ENCODE data around the gene SMAD6.

The SMAD6 gene

DNA sequence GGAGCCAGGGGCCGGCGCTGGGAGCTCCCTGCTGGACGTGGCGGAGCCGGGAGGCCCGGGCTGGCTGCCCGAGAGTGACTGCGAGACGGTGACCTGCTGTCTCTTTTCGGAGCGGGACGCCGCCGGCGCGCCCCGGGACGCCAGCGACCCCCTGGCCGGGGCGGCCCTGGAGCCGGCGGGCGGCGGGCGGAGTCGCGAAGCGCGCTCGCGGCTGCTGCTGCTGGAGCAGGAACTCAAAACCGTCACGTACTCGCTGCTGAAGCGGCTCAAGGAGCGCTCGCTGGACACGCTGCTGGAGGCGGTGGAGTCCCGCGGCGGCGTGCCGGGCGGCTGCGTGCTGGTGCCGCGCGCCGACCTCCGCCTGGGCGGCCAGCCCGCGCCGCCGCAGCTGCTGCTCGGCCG lies 1.5 kb downstream of the SMAD6 start:
- DNase-seq (ENCODE audit: low read depth in 2 of 2), result no peak

- no peak for DNase-seq (ENCODE audit: low read depth in 2 of 2)
Measured at GRCh38 chr15:66704019-66704802, 2.2 kb downstream of the SMAD6 start.

DNA sequence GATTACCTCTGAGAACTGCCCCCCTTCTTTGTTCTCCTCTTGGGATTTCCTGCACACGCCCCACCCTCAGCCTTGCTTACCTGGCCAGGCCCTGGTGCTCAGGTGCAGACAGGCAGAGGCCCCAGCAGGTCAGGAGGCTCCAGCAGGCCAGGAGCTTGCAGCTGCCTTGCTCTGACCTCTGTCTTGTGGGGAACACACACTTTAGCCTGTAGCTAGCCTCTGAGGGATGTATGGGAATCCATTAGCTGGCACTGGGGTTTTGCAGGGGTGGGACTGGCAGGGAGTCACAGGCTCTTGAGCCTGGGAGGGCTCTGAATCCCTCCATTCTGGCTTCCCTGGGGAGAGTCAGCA lies 2.7 kb downstream of the SMAD6 start:
- DNase-seq (ENCODE audit: low read depth in 2 of 2), result no peak

DNA sequence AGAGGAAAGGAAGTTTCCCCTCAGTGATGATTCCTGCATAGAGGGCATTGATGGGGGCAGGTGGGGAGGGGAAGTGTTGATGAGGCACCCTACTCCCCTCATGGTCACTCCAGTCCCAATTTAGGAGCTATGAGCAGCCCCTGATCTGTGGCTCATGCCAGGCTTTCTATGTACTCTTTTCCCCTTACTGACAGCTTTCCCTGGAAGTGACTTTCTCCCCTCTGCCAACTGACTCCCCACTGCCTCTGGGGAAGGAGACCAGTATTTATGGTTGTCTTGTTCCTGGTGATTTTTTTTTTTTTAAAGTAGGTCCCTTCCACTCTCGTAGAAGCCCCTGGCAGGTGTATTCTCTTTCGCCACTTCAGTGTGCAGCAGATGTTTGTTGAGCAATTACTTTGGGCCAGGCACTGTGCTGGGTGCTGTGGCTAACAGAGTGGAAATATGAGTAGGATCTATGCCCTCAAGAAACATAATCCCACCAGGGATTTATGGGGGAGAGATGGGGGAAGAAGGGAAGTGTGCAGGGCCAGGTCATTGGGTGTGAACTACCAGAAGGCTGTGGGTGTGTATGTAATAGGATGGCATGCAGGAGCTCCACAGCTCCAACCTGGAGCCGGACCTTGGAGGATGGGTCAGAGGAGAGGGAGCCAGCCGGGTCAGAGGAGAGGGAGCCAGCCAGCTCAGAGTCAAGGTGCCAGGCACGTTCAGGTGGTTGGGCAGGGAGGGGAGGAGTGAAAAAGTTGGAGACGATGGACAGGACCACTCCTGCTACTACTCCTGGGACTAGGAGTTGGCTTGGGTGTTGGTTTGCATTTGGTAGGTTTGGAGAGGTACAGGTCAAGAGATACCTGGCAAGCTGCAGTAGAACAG lies 3.5 kb downstream of the SMAD6 start:
- no peak for DNase-seq (ENCODE audit: low read depth in 2 of 2)

GRCh38 chr15:66706225-66706732 lies 4.2 kb downstream of the SMAD6 start:
- DNase-seq (ENCODE audit: low read depth in 2 of 2), result no peak

GRCh38 chr15:66706840-66707239 lies 4.8 kb downstream of the SMAD6 start:
- no peak for DNase-seq (ENCODE audit: low read depth in 2 of 2)

- DNase-seq (ENCODE audit: low read depth in 2 of 2), result no peak
Measured at GRCh38 chr15:66707310-66708082, 5.5 kb downstream of the SMAD6 start.

GRCh38 chr15:66708389-66708788 lies 6.4 kb downstream of the SMAD6 start:
- no peak for DNase-seq (ENCODE audit: low read depth in 2 of 2)

GRCh38 chr15:66709884-66710283 lies 7.8 kb downstream of the SMAD6 start:
- no peak for DNase-seq (ENCODE audit: low read depth in 2 of 2)

DNA sequence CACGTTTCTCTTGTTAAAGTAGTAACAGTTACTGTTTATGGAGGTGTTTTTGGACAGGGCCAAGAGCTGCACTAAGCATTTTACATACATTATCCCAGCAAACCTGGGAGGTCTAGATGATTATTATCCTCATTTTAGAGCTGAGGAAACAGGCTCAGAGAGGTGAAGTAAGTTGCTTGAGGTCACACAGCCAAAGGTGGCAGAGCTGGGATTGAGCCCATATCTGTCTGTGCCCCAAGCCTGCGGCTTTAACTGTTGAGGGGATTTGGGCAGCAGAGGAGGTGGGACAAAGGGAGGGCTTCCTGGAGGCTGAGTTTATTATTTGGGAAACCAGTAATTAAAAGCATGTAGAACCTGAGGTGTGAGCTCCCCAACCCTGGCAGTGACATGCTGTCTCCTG lies 9.2 kb downstream of the SMAD6 start:
- no peak for DNase-seq (ENCODE audit: low read depth in 2 of 2)

GRCh38 chr15:66711862-66712261 lies 9.8 kb downstream of the SMAD6 start:
- no peak for DNase-seq (ENCODE audit: low read depth in 2 of 2)

DNA sequence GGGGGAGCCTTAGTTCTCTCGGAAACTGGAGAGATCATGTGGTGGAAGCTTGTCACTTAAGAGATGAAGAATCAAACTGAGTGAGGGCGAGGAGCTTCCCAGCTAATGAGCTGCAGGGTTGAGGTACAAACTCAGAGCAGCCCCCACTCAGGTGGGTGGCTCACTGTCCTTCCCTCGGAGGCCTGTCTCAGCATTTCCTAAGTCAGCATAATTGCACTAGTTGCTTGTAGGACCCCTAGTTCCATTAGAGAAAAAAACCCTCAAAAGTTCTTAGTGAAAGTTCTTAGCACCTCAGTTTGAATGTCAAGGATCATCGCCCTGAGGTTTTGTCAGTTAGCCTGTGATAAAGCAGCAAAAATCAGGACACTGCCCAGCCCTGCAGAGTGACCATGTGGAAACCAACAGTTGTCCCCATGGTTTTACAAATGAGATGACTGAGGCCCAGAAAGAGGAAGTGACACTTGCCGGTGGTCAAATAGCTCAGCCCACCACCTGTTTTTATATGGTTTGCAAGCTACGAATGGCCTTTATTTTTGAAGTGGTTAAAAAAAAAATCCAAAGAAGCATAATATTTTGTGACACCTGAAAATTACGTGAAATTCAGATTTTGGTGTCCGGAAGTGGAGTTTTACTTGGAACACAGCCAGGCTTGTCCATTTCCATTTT lies 11.9 kb downstream of the SMAD6 start:
- DNase-seq (ENCODE audit: low read depth in 2 of 2), result no peak

DNA sequence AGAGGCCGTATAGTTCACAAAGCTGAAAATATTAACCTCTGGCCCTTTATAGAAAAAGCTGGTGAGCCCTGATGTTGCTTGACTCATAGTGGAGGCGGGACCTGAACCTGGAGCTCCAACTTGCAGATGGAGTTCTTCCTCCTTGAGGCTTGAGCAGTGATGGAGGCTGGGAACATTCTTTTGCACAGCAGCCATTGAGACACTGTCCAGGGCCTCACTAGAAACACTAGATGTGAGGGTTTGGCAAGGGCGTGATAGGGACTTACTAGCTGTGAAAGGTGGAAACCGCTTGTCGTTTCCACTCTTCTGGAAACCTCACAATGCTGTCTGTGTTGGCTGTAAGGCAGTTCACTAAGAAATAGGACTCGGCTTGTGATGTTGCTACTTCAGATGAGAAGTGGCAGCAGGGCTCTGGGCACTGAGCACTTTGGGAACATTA lies 12.5 kb downstream of the SMAD6 start:
- no peak for DNase-seq (ENCODE audit: low read depth in 2 of 2)

DNA sequence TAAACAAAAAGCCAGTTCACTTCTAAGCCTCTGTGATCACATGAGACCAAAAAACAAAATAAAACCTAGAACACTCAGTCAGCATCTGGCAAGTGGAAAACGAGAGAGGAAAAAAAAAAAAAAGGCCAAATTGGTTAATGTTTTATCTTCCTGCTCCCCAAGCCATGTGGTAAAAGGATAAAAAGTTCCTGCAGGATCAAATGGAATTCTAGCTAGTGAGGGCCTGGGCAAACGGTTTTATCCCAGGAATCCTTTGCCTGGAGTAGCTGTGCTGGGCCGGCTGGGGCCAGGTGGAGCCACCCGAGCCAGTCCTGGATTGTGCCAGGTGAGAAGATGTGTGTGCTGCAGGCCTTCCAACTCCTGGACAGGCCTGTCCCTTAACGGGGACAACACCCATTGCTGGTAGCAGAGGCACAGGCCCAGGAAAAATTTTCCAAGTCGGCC lies 13.2 kb downstream of the SMAD6 start:
- DNase-seq (ENCODE audit: low read depth in 2 of 2), result no peak

DNA sequence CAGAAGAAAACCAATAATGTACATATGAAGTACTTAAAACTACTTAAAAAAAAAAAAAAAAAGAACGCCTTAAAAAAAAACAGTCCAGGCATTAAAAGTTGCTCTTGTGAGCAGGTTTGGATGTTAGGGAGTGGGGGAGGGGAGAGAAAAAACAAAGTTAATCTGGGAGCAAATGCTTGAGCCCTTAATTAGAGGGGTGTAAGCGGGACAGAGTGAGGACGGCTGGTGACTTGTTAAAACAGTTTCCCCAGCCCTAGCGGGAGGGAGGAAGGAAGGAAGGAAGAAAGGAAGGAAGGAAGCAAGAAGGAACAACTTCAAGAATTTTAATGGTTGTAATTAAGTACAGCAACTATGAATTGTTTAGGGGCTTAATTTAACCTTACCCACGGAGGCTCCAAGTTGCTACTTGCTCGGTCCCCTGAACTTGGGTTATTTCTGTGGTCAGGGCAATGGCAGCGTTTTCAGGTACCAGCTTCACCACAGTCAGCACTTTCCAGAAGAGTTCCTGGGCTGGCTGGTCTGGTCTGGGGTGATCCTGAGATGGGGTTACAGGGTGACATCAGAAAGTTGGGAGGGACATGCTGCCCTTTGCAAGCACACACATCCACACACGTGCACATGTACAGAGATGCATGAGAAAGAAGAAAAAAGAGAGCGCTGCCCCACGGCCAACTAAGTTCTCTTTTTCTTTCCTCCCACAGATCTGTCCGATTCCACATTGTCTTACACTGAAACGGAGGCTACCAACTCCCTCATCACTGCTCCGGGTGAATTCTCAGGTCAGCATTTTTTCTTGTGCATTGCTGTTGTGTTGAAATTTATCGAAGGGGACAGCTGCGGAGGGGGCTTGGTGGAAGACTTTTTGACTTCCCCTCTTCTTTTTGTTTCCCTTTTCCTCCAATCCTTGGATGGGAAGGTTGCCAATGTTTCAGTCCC lies 14.0 kb downstream of the SMAD6 start:
- DNase-seq (ENCODE audit: low read depth in 2 of 2), result no peak

GRCh38 chr15:66716656-66717020 lies 14.6 kb downstream of the SMAD6 start:
- no peak for DNase-seq (ENCODE audit: low read depth in 2 of 2)

- no peak for DNase-seq (ENCODE audit: low read depth in 2 of 2)
Measured at GRCh38 chr15:66718220-66718988, 16.4 kb downstream of the SMAD6 start.

DNA sequence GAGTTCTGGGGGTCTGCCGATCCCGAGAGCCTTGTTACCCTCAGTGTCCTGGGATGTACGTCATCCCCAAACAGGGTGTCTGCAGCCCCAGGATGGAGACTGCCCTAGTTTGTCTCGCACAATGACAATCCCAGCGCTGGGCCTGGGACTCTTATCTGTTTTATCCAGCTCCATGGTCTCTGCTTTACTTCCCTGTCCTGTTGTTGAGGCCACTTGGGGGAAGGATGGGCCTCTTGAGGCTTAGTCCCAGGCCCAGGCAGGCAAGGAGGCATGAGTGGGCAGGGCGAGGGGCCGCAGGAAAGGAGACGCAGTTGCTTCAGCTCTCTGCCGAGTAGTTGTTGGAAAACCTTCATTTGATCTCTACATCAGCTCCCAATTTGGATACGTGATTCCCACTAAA lies 17.4 kb downstream of the SMAD6 start:
- no peak for DNase-seq (ENCODE audit: low read depth in 2 of 2)

- DNase-seq (ENCODE audit: low read depth in 2 of 2), result no peak
Measured at GRCh38 chr15:66720206-66721010, 18.4 kb downstream of the SMAD6 start.
